Measurements from ENCODE around the gene SMCO2. TPM values are rescaled to one million over a fixed set of nuclear protein-coding genes. Genes with fewer than 3 reads are reported as not detected.

SMCO2 gene
- total RNA-seq, 1 donor from 2014 or later = 0.47 TPM

GRCh38 chr12:27429606-27430005, 16.9 kb upstream of the SMCO2 start:
- no peak for TF ChIP-seq CTCF (IDR thresholded peaks at IDR 0.05)
- ATAC-seq (no peak), DNase-seq (no peak)
- peaks cover 6% of the 10 kb centered on the region for H3K4me1 ChIP-seq
- H3K36me3 ChIP-seq = no peaks in the 10 kb centered on the region
- no peaks in the 10 kb centered on the region for H3K27me3 ChIP-seq (ENCODE audit: low read depth)
- intact Hi-C loops (cut with DNase I) = no loop called here
- no peaks in the 10 kb centered on the region for H3K9me3 ChIP-seq
- H3K27ac ChIP-seq = no peak overlapping the region
- no peak overlapping the region for H3K4me3 ChIP-seq

- Histone ChIP-seq H3K27me3 (ENCODE audit: low read depth) (no peaks in the 10 kb centered on the region), H3K27ac (no peak overlapping the region), H3K9me3 (no peaks in the 10 kb centered on the region), H3K4me1 (peaks cover 10% of the 10 kb centered on the region), H3K36me3 (no peaks in the 10 kb centered on the region), H3K4me3 (no peak overlapping the region)
- no peak for DNase-seq
- intact Hi-C loops (cut with DNase I) = no loop called here
- no peak for TF ChIP-seq CTCF (IDR thresholded peaks at IDR 0.05)
- ATAC-seq = no peak
Observed at GRCh38 chr12:27431185-27431584, 15.4 kb upstream of the SMCO2 start.

- intact Hi-C loops (cut with DNase I) = no loop called here
- no peaks in the 10 kb centered on the region for H3K27me3 ChIP-seq (ENCODE audit: low read depth)
- H3K27ac ChIP-seq = no peak overlapping the region
- no peak overlapping the region for H3K4me3 ChIP-seq
- peak; percentile 57 for TF ChIP-seq CTCF (IDR thresholded peaks at IDR 0.05)
- H3K9me3 ChIP-seq = no peaks in the 10 kb centered on the region
- ATAC-seq (peak; percentile 64 to 72), DNase-seq (no peak)
- peaks cover 10% of the 10 kb centered on the region for H3K4me1 ChIP-seq
- no peaks in the 10 kb centered on the region for H3K36me3 ChIP-seq
Observed at GRCh38 chr12:27434673-27435565, 11.6 kb upstream of the SMCO2 start.

GRCh38 chr12:27436029-27436428, 10.5 kb upstream of the SMCO2 start:
- H3K27ac ChIP-seq = no peak overlapping the region
- no peak for DNase-seq
- no peak for TF ChIP-seq CTCF (IDR thresholded peaks at IDR 0.05)
- intact Hi-C loops (cut with DNase I) = no loop called here
- H3K4me1 ChIP-seq = peaks cover 10% of the 10 kb centered on the region
- no peak for ATAC-seq
- no peaks in the 10 kb centered on the region for H3K9me3 ChIP-seq
- H3K27me3 ChIP-seq (ENCODE audit: low read depth) = no peaks in the 10 kb centered on the region
- no peaks in the 10 kb centered on the region for H3K36me3 ChIP-seq
- H3K4me3 ChIP-seq = no peak overlapping the region

GRCh38 chr12:27436768-27437167, 9.8 kb upstream of the SMCO2 start:
- intact Hi-C loops (cut with DNase I) = no loop called here
- no peak overlapping the region for H3K27ac ChIP-seq
- no peaks in the 10 kb centered on the region for H3K9me3 ChIP-seq
- H3K4me3 ChIP-seq = no peak overlapping the region
- no peak for ATAC-seq
- no peaks in the 10 kb centered on the region for H3K36me3 ChIP-seq
- no peaks in the 10 kb centered on the region for H3K27me3 ChIP-seq (ENCODE audit: low read depth)
- TF ChIP-seq CTCF (IDR thresholded peaks at IDR 0.05) = no peak
- peaks cover 10% of the 10 kb centered on the region for H3K4me1 ChIP-seq
- no peak for DNase-seq

Measured in lower lobe of right lung (tissue), 2 donors.